Upper lobe of left lung (tissue), 4 donors: ENCODE data around the gene ZSCAN30.

ENCODE experiments used
- CTCF ChIP-seq, 6 experiments: fragments of 450-650 bp in 4 of 6; fragments of 200-600 bp in 2 of 6; sonication (generic) in 2 of 6; IDR thresholded peaks; one replicate each; pipeline ENCODE4 v1.5.1; 2016 to 2019; ENCODE audit warnings: antibody characterized with exemption in 6 of 6
- POLR2A ChIP-seq, 4 donors: fragments of 450-650 bp; IDR thresholded peaks; one replicate each; pipeline ENCODE4 v1.5.1; 2016 to 2017; ENCODE audit warnings: antibody characterized with exemption in 4 of 4, mild to moderate bottlenecking in 2 of 4

- no peak for TF ChIP-seq CTCF (IDR thresholded peaks at IDR 0.05)
- no peak for TF ChIP-seq POLR2A (IDR thresholded peaks at IDR 0.05)
Observed at GRCh38 chr18:35245719-35246317, 44.2 kb downstream of the ZSCAN30 start.
